K562 (cell line): Measurements from ENCODE around the gene AHR. TPM values are rescaled to one million over a fixed set of nuclear protein-coding genes. Genes with fewer than 3 reads are reported as not detected.

Experiments used
- GATAD2A ChIP-seq: fragments of 450-650 bp; IDR thresholded peaks from 2 replicates; pipeline ENCODE4 v1.6.1; 2017
- GTF2A2 ChIP-seq: IDR thresholded peaks from 2 replicates; pipeline ENCODE4 v1.6.1; 2016; ENCODE audit warnings: mild to moderate bottlenecking, missing genetic modification characterization, missing compliant biosample characterization
- KAT7 ChIP-seq: sonication (generic); formaldehyde crosslinking; IDR thresholded peaks from 2 replicates; pipeline ENCODE4 v1.8.0; 2022; ENCODE audit warnings: missing genetic modification reagents, mild to moderate bottlenecking, borderline replicate concordance
- LEF1 ChIP-seq: fragments of 450-650 bp; IDR thresholded peaks from 2 replicates; pipeline ENCODE4 v1.6.1; 2016; ENCODE audit warnings: mild to moderate bottlenecking
- PRPF4 ChIP-seq: fragments of 200-400 bp; formaldehyde crosslinking; IDR thresholded peaks from one replicate; pipeline ENCODE4 v1.6.1; 2017; ENCODE audit warnings: low read length, low read depth, mild to moderate bottlenecking; ENCODE audit not compliant: insufficient read depth, poor library complexity, severe bottlenecking
- SMAD4 ChIP-seq: fragments of 250-450 bp; sonication (Bioruptor Pico); conservative IDR thresholded peaks from 2 replicates; pipeline ENCODE4 v1.8.0; 2021; ENCODE audit warnings: inconsistent platforms, mild to moderate bottlenecking, moderate library complexity
- ZFP30 ChIP-seq: fragments of 250-450 bp; sonication (Bioruptor Pico); IDR thresholded peaks from 2 replicates; pipeline ENCODE4 v1.8.0; 2022; ENCODE audit warnings: moderate library complexity, mild to moderate bottlenecking, inconsistent platforms, borderline replicate concordance
- ZKSCAN3 ChIP-seq: fragments of 250-450 bp; sonication (Bioruptor Pico); IDR thresholded peaks from 2 replicates; pipeline ENCODE4 v1.4.0; 2020
- polyA plus RNA-seq, 8 experiments: library from polyadenylated mRNA; depleted of rRNA in 4 of 8; stranded (reverse) in 5 of 8; unstranded in 3 of 8; fragments of >200 nt; fragmentation: Nextera tagmentation in 2 of 8; fragmentation: Illumina TruSeq in 1 of 8; extraction: Ambion mirVana in 2 of 8; extraction: Trizol in 1 of 8; gene quantifications; 2 replicates each; pipeline versions ENCODE4 v1.2.1 to v1.2.3, GENCODE V29; 2011 to 2014; ENCODE audit warnings: inconsistent platforms in 1 of 8, missing spikeins in 1 of 8
- total RNA-seq, 7 experiments: library from RNA; depleted of rRNA in 6 of 7; stranded (reverse); fragments of >200 nt in 6 of 7; fragmentation: Illumina TruSeq in 2 of 7; extraction: Trizol in 2 of 7; gene quantifications; 2 replicates each; pipeline versions ENCODE4 v1.2.1 to v1.2.3, GENCODE V29; 2011 to 2021; ENCODE audit warnings: low replicate concordance in 1 of 7
- TF ChIP-seq, protein P1 (sequence below), 2 experiments: fragments of 450-650 bp; IDR thresholded peaks; 2 replicates each; pipeline ENCODE4 v1.6.1; 2018; ENCODE audit warnings: mild to moderate bottlenecking in 2 of 2, low read depth in 1 of 2; ENCODE audit not compliant: partially characterized antibody in 2 of 2
- TF ChIP-seq, protein P2 (sequence below): fragments of 450-650 bp; IDR thresholded peaks from one replicate; pipeline ENCODE4 v1.6.1; 2018; ENCODE audit warnings: mild to moderate bottlenecking, moderate library complexity; ENCODE audit not compliant: partially characterized antibody

Gene AHR
- total and polyA plus RNA-seq, 9 of the 15 experiments (the other 6 are each of a cell fraction or from before 2014, with no cell fraction given), result 0.16 TPM; not detected in 8

DNA sequence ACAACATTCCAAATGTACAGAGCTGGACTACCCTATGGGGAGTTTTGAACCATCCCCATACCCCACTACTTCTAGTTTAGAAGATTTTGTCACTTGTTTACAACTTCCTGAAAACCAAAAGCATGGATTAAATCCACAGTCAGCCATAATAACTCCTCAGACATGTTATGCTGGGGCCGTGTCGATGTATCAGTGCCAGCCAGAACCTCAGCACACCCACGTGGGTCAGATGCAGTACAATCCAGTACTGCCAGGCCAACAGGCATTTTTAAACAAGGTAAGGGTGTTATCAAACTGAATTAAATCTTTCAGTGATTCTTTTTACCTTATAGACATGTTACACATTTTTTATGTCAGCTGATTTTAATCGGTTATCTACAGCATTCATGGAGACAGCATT lies 41.5 kb downstream of the AHR start (continued):
- TF ChIP-seq, protein P1, sequence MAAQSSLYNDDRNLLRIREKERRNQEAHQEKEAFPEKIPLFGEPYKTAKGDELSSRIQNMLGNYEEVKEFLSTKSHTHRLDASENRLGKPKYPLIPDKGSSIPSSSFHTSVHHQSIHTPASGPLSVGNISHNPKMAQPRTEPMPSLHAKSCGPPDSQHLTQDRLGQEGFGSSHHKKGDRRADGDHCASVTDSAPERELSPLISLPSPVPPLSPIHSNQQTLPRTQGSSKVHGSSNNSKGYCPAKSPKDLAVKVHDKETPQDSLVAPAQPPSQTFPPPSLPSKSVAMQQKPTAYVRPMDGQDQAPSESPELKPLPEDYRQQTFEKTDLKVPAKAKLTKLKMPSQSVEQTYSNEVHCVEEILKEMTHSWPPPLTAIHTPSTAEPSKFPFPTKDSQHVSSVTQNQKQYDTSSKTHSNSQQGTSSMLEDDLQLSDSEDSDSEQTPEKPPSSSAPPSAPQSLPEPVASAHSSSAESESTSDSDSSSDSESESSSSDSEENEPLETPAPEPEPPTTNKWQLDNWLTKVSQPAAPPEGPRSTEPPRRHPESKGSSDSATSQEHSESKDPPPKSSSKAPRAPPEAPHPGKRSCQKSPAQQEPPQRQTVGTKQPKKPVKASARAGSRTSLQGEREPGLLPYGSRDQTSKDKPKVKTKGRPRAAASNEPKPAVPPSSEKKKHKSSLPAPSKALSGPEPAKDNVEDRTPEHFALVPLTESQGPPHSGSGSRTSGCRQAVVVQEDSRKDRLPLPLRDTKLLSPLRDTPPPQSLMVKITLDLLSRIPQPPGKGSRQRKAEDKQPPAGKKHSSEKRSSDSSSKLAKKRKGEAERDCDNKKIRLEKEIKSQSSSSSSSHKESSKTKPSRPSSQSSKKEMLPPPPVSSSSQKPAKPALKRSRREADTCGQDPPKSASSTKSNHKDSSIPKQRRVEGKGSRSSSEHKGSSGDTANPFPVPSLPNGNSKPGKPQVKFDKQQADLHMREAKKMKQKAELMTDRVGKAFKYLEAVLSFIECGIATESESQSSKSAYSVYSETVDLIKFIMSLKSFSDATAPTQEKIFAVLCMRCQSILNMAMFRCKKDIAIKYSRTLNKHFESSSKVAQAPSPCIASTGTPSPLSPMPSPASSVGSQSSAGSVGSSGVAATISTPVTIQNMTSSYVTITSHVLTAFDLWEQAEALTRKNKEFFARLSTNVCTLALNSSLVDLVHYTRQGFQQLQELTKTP (IDR thresholded peaks at IDR 0.05; ENCODE audit: low read depth in 1 of 2, partially characterized antibody in 2 of 2), result no peak
- TF ChIP-seq ZFP30 (CRISPR knock-in tag) (no peak), GTF2A2 (no peak), PRPF4 (no peak), ZKSCAN3 (CRISPR knock-in tag) (no peak), KAT7 (CRISPR knock-in tag) (no peak), GATAD2A (no peak), SMAD4 (CRISPR knock-in tag) (no peak), LEF1 (no peak)
- TF ChIP-seq, protein P2, sequence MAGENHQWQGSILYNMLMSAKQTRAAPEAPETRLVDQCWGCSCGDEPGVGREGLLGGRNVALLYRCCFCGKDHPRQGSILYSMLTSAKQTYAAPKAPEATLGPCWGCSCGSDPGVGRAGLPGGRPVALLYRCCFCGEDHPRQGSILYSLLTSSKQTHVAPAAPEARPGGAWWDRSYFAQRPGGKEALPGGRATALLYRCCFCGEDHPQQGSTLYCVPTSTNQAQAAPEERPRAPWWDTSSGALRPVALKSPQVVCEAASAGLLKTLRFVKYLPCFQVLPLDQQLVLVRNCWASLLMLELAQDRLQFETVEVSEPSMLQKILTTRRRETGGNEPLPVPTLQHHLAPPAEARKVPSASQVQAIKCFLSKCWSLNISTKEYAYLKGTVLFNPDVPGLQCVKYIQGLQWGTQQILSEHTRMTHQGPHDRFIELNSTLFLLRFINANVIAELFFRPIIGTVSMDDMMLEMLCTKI, result no peak
- TF ChIP-seq, all 486 proteins: peak for 0
